GM12878 (cell line): Measurements from ENCODE around the gene AKAP8. TPM values are rescaled to one million over a fixed set of nuclear protein-coding genes. Genes with fewer than 3 reads are reported as not detected.

Source experiments
- BMI1 ChIP-seq: fragments of 450-650 bp; IDR thresholded peaks from 2 replicates; pipeline ENCODE4 v1.6.1; 2016; ENCODE audit warnings: mild to moderate bottlenecking, moderate library complexity, borderline replicate concordance
- FOS ChIP-seq: IDR thresholded peaks from 3 replicates; pipeline ENCODE4 v1.6.1; 2011; ENCODE audit warnings: borderline replicate concordance; ENCODE audit not compliant: insufficient read length; ENCODE audit errors: extremely low read depth
- IRF4 ChIP-seq: IDR thresholded peaks from 2 replicates; pipeline ENCODE4 v1.6.1; 2011; ENCODE audit warnings: low read depth, low read length
- polyA plus RNA-seq, 11 experiments: library from polyadenylated mRNA; depleted of rRNA in 4 of 11; unstranded in 6 of 11; stranded (reverse) in 5 of 11; fragments of >200 nt; fragmentation: Nextera tagmentation in 4 of 11; fragmentation: Illumina TruSeq in 1 of 11; extraction: Ambion mirVana in 4 of 11; extraction: Trizol in 1 of 11; gene quantifications; 1 replicate in 1 of 11; 2 replicates in 10 of 11; pipeline versions ENCODE4 v1.2.1 to v1.2.3, GENCODE V29; 2011 to 2016; ENCODE audit warnings: inconsistent platforms in 2 of 11, missing spikeins in 2 of 11, low read depth in 1 of 11
- total RNA-seq, 4 experiments: library from RNA; depleted of rRNA in 3 of 4; stranded (reverse); fragments of >200 nt in 3 of 4; fragmentation: Illumina TruSeq in 1 of 4; extraction: Trizol in 1 of 4; gene quantifications; 2 replicates each; pipeline versions ENCODE4 v1.2.1 to v1.2.3, GENCODE V29; 2013 to 2021
- TF ChIP-seq, protein P1 (sequence below): fragments of 450-650 bp; IDR thresholded peaks from 2 replicates; pipeline ENCODE4 v1.6.1; 2014; ENCODE audit warnings: mild to moderate bottlenecking
- TF ChIP-seq, protein P2 (sequence below): IDR thresholded peaks from 2 replicates; pipeline ENCODE4 v1.6.1; 2012; ENCODE audit warnings: mild to moderate bottlenecking, low read depth, low read length

AKAP8 gene
- total and polyA plus RNA-seq, 10 of the 15 experiments (the other 5 are each of a cell fraction or from before 2014, with no cell fraction given), result 5.3 to 57.7 (median 20.6) TPM

DNA sequence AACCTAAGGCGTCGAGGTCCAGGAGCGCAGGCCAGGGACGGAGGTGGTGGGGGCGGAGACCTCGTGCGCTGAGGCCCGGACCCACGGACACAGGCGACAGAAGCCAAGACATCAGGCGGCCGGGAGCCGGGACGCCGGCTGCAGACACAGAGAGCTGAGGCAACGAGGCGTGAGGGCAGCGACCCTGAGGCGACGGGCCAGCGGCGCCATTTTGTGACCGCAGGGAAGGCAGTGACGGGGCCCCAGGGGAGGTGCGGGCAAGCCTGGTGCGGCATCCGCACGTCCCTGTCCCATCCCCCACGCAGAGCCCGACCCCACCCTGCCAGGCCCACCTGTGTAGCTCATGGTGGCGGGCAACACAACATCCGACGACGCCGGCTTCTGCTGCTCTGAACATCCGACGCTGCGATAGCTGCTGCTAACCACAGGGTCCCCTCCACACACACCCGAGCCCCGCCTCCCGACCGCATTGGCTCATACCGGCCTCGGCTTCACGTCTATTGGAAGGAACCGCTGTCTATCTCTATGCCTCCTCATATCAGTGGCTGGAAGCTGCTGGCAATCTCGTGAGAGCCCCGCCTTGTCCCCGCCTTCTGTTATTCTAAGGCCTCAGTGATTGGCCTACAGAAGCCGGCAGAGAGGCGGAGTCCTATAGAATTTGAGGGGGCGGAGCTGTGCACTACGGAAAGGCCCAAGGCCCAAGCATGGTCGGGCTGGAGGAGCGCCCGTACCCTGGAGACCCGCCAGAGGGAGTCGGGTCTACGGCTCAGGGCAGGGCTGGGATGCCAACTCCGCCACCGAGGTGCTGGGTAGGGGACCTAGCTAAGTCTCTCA is 39.2 kb upstream of the AKAP8 start, which contains the start of gene AKAP8L (continued):
- TF ChIP-seq, protein P1, sequence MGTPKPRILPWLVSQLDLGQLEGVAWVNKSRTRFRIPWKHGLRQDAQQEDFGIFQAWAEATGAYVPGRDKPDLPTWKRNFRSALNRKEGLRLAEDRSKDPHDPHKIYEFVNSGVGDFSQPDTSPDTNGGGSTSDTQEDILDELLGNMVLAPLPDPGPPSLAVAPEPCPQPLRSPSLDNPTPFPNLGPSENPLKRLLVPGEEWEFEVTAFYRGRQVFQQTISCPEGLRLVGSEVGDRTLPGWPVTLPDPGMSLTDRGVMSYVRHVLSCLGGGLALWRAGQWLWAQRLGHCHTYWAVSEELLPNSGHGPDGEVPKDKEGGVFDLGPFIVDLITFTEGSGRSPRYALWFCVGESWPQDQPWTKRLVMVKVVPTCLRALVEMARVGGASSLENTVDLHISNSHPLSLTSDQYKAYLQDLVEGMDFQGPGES, result peak; percentile 99
- TF ChIP-seq FOS (peak; percentile 99), BMI1 (no peak), IRF4 (no peak)
- TF ChIP-seq, protein P2, sequence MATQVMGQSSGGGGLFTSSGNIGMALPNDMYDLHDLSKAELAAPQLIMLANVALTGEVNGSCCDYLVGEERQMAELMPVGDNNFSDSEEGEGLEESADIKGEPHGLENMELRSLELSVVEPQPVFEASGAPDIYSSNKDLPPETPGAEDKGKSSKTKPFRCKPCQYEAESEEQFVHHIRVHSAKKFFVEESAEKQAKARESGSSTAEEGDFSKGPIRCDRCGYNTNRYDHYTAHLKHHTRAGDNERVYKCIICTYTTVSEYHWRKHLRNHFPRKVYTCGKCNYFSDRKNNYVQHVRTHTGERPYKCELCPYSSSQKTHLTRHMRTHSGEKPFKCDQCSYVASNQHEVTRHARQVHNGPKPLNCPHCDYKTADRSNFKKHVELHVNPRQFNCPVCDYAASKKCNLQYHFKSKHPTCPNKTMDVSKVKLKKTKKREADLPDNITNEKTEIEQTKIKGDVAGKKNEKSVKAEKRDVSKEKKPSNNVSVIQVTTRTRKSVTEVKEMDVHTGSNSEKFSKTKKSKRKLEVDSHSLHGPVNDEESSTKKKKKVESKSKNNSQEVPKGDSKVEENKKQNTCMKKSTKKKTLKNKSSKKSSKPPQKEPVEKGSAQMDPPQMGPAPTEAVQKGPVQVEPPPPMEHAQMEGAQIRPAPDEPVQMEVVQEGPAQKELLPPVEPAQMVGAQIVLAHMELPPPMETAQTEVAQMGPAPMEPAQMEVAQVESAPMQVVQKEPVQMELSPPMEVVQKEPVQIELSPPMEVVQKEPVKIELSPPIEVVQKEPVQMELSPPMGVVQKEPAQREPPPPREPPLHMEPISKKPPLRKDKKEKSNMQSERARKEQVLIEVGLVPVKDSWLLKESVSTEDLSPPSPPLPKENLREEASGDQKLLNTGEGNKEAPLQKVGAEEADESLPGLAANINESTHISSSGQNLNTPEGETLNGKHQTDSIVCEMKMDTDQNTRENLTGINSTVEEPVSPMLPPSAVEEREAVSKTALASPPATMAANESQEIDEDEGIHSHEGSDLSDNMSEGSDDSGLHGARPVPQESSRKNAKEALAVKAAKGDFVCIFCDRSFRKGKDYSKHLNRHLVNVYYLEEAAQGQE, result no peak
- TF ChIP-seq, all 136 proteins: peak for 63
